NCI-H187 treated with DMSO at 0.1 percent for 48 hours (cell line): ENCODE measurements around the gene MSANTD1.
"Not testable (repeated sequence)": the region's sequence is repeated elsewhere in the genome, so short reads cannot be mapped to it uniquely, and the experiment has no call there.

Experiments
- DNase-seq: peaks from one replicate; lab custom pipeline; 2025; lab: John Stamatoyannopoulos, UW

The MSANTD1 gene

DNA sequence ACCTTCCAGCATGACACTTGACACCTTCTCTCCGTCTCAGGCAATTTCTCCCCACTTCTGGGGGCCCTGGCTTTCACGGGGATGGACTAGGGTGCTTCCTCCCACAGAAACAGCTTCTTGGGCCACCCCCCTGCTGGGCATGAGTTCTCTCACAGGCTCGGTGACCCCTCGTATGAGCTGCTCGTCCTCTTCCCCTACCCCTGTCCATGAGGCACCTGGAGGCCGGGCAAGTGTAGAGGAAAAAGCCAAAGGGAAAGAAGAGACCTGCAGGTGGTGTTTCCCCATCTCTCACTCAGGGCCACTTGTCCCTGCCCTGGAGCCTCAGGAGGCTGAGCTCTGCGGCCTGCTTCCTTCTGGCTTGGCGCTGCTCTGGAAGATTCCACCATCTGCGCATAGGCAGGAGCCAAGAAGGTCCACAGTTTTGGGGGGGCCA lies 41.9 kb downstream of the MSANTD1 start:
- no peak for DNase-seq

GRCh38 chr4:3291411-3291968 lies 42.5 kb downstream of the MSANTD1 start:
- no peak for DNase-seq

- DNase-seq, result no peak
Measured at GRCh38 chr4:3291969-3292570, 43.1 kb downstream of the MSANTD1 start.

GRCh38 chr4:3292571-3293400 lies 43.8 kb downstream of the MSANTD1 start, which contains the start of gene RGS12:
Gene RGS12 (plus strand): TSS chr4:3293021. CDS start chr4:3316171, 23,150 bp downstream.
- peak; percentile 69 for DNase-seq

DNA sequence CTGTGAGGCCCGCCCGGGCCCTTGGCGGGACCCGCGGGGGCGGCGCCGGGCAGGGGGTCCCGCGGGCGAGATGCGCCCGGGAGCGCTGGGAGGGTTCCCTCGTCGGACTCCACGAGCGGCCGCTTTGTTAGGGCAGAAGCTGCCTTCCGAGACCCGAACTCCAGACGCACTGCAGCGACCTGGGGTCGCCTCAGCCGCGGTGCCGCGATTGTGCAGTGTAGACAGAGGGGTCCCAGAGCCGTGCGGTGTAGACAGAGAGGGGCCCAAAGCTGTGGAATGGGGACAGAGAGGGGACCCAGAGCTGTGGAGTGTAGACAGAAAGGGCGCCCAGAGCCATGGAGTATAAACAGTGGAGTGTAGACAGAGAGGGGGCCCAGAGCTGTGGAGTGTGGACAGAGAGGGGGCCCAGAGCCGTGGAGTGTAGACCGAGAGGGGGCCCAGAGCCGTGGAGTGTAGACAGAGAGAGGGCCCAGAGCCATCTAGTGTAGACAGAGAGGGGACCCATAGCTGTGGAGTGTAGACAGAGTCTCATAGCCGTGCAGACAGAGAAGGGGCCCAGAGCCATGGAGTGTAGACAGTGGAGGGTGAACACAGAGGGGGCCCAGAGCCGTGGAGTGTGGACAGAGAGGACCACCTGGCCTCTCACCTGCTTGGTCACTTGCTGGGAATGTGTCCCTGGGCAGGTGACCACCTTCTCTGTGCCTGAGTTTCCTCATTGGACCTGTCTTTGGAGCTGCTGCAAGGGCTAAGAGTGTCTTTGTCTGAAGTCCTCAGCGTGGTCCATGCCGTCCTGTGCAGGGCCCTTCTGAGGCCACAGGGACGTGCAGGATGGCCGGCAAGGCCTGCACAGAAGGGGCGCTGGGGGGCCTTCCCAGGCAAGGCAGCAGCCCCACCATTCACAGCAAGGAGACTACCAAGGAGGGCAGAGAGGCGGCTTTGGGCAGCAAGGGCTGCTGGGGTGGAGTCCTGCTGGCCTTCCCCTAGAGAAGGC lies 44.7 kb downstream of the MSANTD1 start:
- DNase-seq, result no peak

- DNase-seq, result no peak
Measured at GRCh38 chr4:3294401-3295241, 45.7 kb downstream of the MSANTD1 start.

DNA sequence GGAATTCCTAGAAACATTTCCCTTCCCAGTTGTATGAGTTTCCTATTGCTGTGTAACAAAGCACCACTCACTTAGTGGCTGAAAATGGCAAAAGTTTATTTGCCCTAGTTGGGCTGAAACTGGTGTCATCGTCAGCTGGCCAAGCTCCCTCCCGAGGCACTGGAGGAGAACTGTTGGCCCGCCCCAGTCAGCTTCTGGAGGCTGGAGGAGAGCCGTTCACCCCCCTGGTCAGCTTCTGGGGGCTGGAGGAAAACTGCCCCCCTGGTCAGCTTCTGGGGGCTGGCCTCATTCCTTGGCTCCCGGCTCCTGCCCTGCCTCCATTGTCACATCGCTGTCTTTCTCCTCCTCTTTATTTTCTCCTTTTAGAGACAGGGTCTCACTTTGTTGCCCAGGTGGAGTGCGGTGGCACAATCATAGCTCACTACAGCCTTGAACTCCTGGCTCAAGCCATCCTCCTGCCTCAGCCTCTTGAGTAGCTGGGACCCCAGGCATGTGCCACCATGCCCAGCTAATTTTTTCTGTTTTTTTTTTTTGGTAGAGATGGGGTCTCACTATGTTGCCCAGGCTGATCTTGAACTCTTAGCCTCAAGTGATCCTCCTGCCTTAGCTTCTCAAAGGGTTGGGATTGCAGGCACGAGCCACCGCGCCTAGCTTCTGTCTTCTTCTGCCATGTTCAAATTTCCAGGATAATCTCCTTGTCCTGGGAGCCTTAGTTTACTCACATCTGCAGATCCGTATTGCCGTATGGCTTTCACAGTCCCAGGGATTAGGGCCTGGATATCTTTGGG lies 47.1 kb downstream of the MSANTD1 start:
- no peak for DNase-seq

GRCh38 chr4:3296651-3297050 lies 47.7 kb downstream of the MSANTD1 start:
- no peak for DNase-seq

GRCh38 chr4:3297066-3297859 lies 48.3 kb downstream of the MSANTD1 start:
- no peak for DNase-seq

- DNase-seq, result no peak
Measured at GRCh38 chr4:3299122-3299975, 50.4 kb downstream of the MSANTD1 start.

- DNase-seq, result no peak
Measured at GRCh38 chr4:3299976-3300671, 51.2 kb downstream of the MSANTD1 start.

- DNase-seq, result not testable (repeated sequence)
Measured at GRCh38 chr4:3300882-3301281, 51.9 kb downstream of the MSANTD1 start.

DNA sequence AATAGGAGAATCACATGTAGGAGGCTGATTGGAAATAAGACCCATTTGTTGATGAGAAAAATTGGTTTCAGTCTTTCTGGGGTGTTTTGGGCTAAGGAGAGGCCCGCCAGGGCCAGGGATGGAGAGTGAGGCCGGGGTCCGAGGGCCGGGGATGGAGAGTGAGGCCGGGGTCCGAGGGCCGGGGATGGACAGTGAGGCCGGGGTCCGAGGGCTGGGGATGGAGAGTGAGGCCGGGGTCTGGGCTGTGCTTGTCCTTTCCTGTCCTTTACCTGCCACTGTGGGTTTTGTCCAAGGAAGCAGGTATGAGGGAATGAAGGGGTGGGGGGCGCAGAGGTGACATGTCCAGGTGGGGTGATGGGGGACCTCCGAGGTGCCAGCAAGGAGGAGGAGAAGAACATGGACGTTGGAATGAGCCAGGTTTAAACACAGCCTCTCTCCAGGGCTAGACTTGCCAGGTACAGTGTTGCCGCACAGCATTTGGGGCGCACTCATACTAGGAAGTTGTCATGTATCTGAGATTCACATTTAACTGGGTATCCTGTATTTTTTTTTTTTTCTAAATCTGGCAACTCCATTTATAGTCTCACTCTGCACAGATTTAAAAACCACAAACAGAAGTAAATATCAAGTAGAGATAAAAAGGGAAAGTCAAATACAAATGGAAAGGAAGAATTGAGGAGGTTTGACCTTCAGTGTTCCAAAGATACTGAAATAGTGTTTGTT lies 52.7 kb downstream of the MSANTD1 start:
- no peak for DNase-seq

DNA sequence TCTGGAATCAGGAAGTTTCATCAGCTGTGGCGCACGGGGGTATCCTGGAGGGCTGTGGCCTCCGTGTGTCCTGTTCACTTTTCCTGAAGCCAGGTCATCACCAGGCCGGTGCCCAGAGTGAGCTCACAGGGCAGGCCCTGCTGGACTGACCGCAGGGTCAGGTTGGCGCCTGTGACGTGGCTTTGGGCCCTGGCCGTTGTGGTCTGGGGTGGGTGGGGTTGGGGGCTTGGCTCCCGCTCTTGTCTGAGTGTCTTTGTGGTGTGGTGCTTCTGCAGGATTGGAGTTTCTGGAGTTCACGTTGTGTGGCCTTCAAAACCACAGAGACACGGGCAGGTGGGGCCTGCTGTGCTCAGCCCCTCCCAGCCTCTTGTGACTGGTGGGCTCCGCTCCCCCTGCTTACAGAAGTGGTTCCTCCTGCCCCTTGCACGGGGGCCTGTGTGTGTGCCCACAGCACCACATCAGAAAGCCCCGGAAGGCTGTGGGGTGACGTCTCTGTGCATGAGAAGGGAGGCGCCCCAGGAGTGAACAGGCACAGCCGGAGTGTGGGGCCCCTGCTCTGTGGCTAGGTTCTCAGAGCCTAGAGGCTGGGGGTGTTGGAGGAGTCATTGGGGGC lies 53.3 kb downstream of the MSANTD1 start:
- DNase-seq, result no peak

DNA sequence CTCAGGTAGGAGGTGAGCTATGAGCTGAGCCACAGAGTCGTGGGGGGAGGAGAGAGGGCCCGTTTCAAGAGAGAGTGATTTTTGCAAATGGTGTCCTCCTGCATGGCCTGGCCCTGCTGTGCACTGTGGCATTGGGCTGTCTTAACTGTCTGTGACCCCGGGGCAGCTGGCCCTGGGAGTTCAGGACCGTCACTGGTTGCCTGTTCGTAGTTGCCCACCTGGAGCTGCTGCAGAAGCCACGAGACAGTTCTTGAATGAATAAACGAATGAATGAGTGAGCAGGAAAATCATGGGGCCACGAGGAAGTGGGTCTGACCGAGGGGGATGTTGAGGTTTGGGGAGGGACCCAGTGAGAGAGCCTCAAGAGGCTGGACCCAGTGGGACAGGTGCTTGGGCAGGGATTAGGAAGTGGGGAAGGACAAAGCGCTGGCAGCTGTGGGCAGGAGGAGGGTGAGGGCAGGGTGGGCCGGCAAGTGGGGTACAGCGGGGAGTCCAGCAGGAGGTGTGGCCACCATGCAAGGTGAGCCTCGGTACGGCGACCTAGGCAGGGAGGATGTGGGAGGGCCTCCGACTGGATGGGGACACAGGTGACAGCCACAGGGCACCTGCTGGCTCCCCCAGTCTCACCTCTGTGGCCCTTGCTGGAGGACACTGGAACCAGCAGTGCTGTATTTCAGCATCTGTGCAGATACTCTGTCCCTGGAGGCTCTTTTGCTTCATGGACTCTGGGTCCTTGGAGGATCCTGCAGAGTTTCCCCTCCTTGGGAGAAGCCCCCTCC lies 54.0 kb downstream of the MSANTD1 start:
- DNase-seq, result no peak

- no peak for DNase-seq
Measured at GRCh38 chr4:3303565-3303824, 54.5 kb downstream of the MSANTD1 start.
